ENCODE data around the gene RNF111.
A peak's percentile ranks its signal among the peaks of the same experiment; 100 is the strongest.

RNF111 gene

GRCh38 chr15:59096429-59096828 is 109.0 kb downstream of the RNF111 start:
- TF ChIP-seq CTCF (IDR thresholded peaks at IDR 0.05; ENCODE audit: control extremely low read depth, extremely low read depth, low read depth, missing control alignments): no peak
- no peak for DNase-seq (ENCODE audit: extremely low spot score)
- ChIA-PET POLR2A (no interaction called here), CTCF (interaction anchor here (1.5 to 1.7 kb wide), 2 partner anchors 11 to 18 kb away, joined by 3 to 4 read pairs; no protein-coding TSS in a partner anchor)

GRCh38 chr15:59099162-59099685 is 111.8 kb downstream of the RNF111 start:
- ChIA-PET POLR2A (no interaction called here), CTCF (interaction anchor here (1.3 kb wide), 1 partner anchor 9 kb away, joined by 5 read pairs; no protein-coding TSS in a partner anchor)

GRCh38 chr15:59104602-59104911 is 117.1 kb downstream of the RNF111 start:
- CTCF ChIA-PET: no interaction called here

More at GRCh38 chr15:59099162-59099685, 111.8 kb downstream of the RNF111 start:
- TF ChIP-seq CTCF (IDR thresholded peaks at IDR 0.05; ENCODE audit: control extremely low read depth, extremely low read depth, low read depth, missing control alignments): no peak
- no peak for DNase-seq (ENCODE audit: extremely low spot score)

GRCh38 chr15:59104912-59105732 is 117.7 kb downstream of the RNF111 start, which contains the start of gene CCNB2:
Gene CCNB2 (plus strand): TSS chr15:59105146. CDS start chr15:59105269, 123 bp downstream.
- ChIA-PET POLR2A (no interaction called here), CTCF (no interaction called here)
- peak; percentile 97 for DNase-seq (ENCODE audit: extremely low spot score)
- TF ChIP-seq CTCF (IDR thresholded peaks at IDR 0.05; ENCODE audit: control extremely low read depth, extremely low read depth, low read depth, missing control alignments): no peak

More at GRCh38 chr15:59104602-59104911, 117.1 kb downstream of the RNF111 start:
- TF ChIP-seq CTCF (IDR thresholded peaks at IDR 0.05; ENCODE audit: control extremely low read depth, extremely low read depth, low read depth, missing control alignments): no peak
- POLR2A ChIA-PET: no interaction called here
- DNase-seq (ENCODE audit: extremely low spot score): no peak

GRCh38 chr15:59105854-59106253 is 118.4 kb downstream of the RNF111 start:
- no peak for TF ChIP-seq CTCF (IDR thresholded peaks at IDR 0.05; ENCODE audit: control extremely low read depth, extremely low read depth, low read depth, missing control alignments)
- ChIA-PET POLR2A (no interaction called here), CTCF (interaction anchor here (1.3 to 2.9 kb wide), 3 partner anchors 11 to 388 kb away, joined by 3 to 9 read pairs (median 5); no protein-coding TSS in a partner anchor)
- DNase-seq (ENCODE audit: extremely low spot score): peak; percentile 22

- CTCF ChIA-PET: interaction anchor here (0.8 to 1.3 kb wide), 3 partner anchors 9 to 79 kb away, joined by 3 read pairs; no protein-coding TSS in a partner anchor
- POLR2A ChIA-PET: no interaction called here
- TF ChIP-seq CTCF (IDR thresholded peaks at IDR 0.05; ENCODE audit: control extremely low read depth, extremely low read depth, low read depth, missing control alignments): no peak
- no peak for DNase-seq (ENCODE audit: extremely low spot score)
Measured at GRCh38 chr15:59111251-59111650, 123.8 kb downstream of the RNF111 start.
